Panc1 (cell line): Measurements from ENCODE around the gene MTURN. TPM values are rescaled to one million over a fixed set of nuclear protein-coding genes. Genes with fewer than 3 reads are reported as not detected.

Experiments
- ATAC-seq: fragments of 200-7000 bp; cut with Tn5 transposase; 2 replicates; pipeline ENCODE4 v1.9.1; 2020; ENCODE audit warnings: mild to moderate bottlenecking, moderate library complexity
- Bru-seq: library from RNA; stranded (reverse); fragments of 400-500 nt; gene quantifications from one replicate; lab custom pipeline; 2021; lab: Mats Ljungman, UMichigan
- BruChase-seq, 2 experiments: library from RNA; stranded (reverse); fragments of 400-500 nt; gene quantifications; one replicate each; lab custom pipeline; 2021; lab: Mats Ljungman, UMichigan
- BruUV-seq: library from RNA; stranded (reverse); fragments of 400-500 nt; replicated peaks from 2 replicates; lab custom pipeline; 2021; lab: Mats Ljungman, UMichigan
- CTCF ChIA-PET: fragments of 300-600 bp; sonication (Branson Sonifier 250); formaldehyde crosslinking; loops from one replicate; lab custom pipeline; 2022; ENCODE audit warnings: antibody characterized with exemption; lab: Charles Lee
- POLR2A ChIA-PET: fragments of 300-600 bp; sonication (Branson Sonifier 250); formaldehyde crosslinking; loops from one replicate; lab custom pipeline; 2022; ENCODE audit warnings: antibody characterized with exemption; lab: Charles Lee
- DNase-seq: peaks from one replicate; pipeline ENCODE4 v3.0.0-alpha.2; 2010; ENCODE audit warnings: low read depth, low spot score
- H3K27ac ChIP-seq: 2 replicates; pipeline ENCODE4 v1.5.1; 2011; ENCODE audit warnings: mild to moderate bottlenecking, low read length, inconsistent platforms
- H3K27me3 ChIP-seq: fragments of 200-500 bp; sonication (Bioruptor generic); 2 replicates; pipeline ENCODE4 v1.6.0; 2014; ENCODE audit warnings: low read length, inconsistent platforms; ENCODE audit not compliant: control insufficient read depth, insufficient read depth
- H3K36me3 ChIP-seq: fragments of 200-500 bp; sonication (Bioruptor generic); 2 replicates; pipeline ENCODE4 v1.5.1; 2014; ENCODE audit warnings: inconsistent platforms, mild to moderate bottlenecking, low read length, moderate library complexity; ENCODE audit not compliant: control insufficient read depth, insufficient read depth
- H3K4me1 ChIP-seq: 2 replicates; pipeline ENCODE4 v1.5.1; 2011; ENCODE audit warnings: inconsistent platforms, mild to moderate bottlenecking, low read length, moderate library complexity; ENCODE audit not compliant: control insufficient read depth, insufficient read depth
- H3K4me3 ChIP-seq, 2 experiments: 2 replicates each; pipeline ENCODE4 v1.5.1; 2011 to 2012; ENCODE audit warnings: low read depth in 2 of 2, low read length in 2 of 2, mild to moderate bottlenecking in 2 of 2, inconsistent platforms in 1 of 2, moderate library complexity in 1 of 2
- H3K9me3 ChIP-seq: fragments of 200-500 bp; sonication (Bioruptor generic); 2 replicates; pipeline ENCODE4 v1.5.1; 2014; ENCODE audit warnings: low read depth, mild to moderate bottlenecking, inconsistent platforms, low read length, moderate library complexity; ENCODE audit not compliant: control insufficient read depth, insufficient read depth
- POLR2AphosphoS5 ChIP-seq: IDR thresholded peaks from 2 replicates; pipeline ENCODE4 v1.6.1; 2012; ENCODE audit warnings: mild to moderate bottlenecking, low read depth, low read length, moderate library complexity
- REST ChIP-seq, 2 experiments: IDR thresholded peaks; 2 replicates each; pipeline ENCODE4 v1.6.1; 2011 to 2012; ENCODE audit warnings: low read depth in 2 of 2, control low read depth in 1 of 2, low read length in 1 of 2, mild to moderate bottlenecking in 1 of 2, moderate library complexity in 1 of 2; ENCODE audit not compliant: insufficient read depth in 1 of 2
- SIN3A ChIP-seq: IDR thresholded peaks from 2 replicates; pipeline ENCODE4 v1.6.1; 2012; ENCODE audit warnings: low read depth, mild to moderate bottlenecking, low read length, moderate library complexity, borderline replicate concordance; ENCODE audit not compliant: insufficient read depth
- TCF7L2 ChIP-seq: IDR thresholded peaks from 2 replicates; pipeline ENCODE4 v1.6.1; 2011; ENCODE audit warnings: mild to moderate bottlenecking, low read depth, low read length, inconsistent platforms
- in situ Hi-C: cut with HindIII; loops from 2 replicates; pipeline ENCODE4 v1.10.0; 2016; ENCODE audit warnings: low sequenced_read_pairs, low pct_unique_long_range_greater_than_20kb
- intact Hi-C: fragments of 100-400 bp; cut with micrococcal nuclease; formaldehyde crosslinking; loops from one replicate; pipeline ENCODE4 v1.10.0; 2022; ENCODE audit not compliant: unreplicated experiment
- long read RNA-seq: library from polyadenylated mRNA; unstranded; transcript quantifications from one replicate; pipeline ENCODE4 v2.0.0, GENCODE V29; 2021; ENCODE audit not compliant: unreplicated experiment
- polyA plus RNA-seq: library from polyadenylated mRNA; unstranded; fragments of >200 nt; gene quantifications from one replicate; pipeline ENCODE4 v1.2.1, GENCODE V29; 2012; ENCODE audit warnings: missing spikeins; ENCODE audit not compliant: insufficient read length
- total RNA-seq: library from RNA; stranded (reverse); gene quantifications from one replicate; pipeline ENCODE4 v1.2.1, GENCODE V29; 2021; ENCODE audit not compliant: unreplicated experiment
- TF ChIP-seq, protein P1 (sequence below): fragments of 450-650 bp; IDR thresholded peaks from 2 replicates; pipeline ENCODE4 v1.5.1; 2017; ENCODE audit warnings: mild to moderate bottlenecking

The MTURN gene
- total RNA-seq: 1.2 TPM
- 1.6 TPM for polyA plus RNA-seq
- Bru-seq, nascent RNA: percentile 41 among the genes with signal in this experiment
- percentile 41 among the genes with signal in this experiment for BruChase-seq, experiment 1, labeled RNA remaining after a 2-hour chase
- BruChase-seq, experiment 2, labeled RNA remaining after a 6-hour chase: percentile 40 among the genes with signal in this experiment
- long read RNA-seq, full-length matches to known transcripts: 4 of 4 reads
- long read RNA-seq, partial matches to known transcripts: 0 of 4 reads
- long read RNA-seq, other reads (novel, unspliced or antisense): 0 of 4 reads

GRCh38 chr7:30134611-30135300 is at the start of gene MTURN:
TSS of gene MTURN (plus strand) at chr7:30134986. CDS start at chr7:30135137, 151 bp downstream.
- Histone ChIP-seq H3K4me1 (no peaks in the 10 kb centered on the region), H3K4me3 (peak within 1 kb of the TSS; percentile 63 to 75), H3K9me3 (no peaks in the 10 kb centered on the region), H3K36me3 (no peaks in the 10 kb centered on the region), H3K27ac (no peak within 1 kb of the TSS), H3K27me3 (peaks cover 5% of the 10 kb centered on the region; the same call in 1 of the 2 replicates)
- ChIA-PET CTCF (interaction anchor here (0.6 to 1.0 kb wide), 2 partner anchors 279 to 784 kb away, joined by 3 to 7 read pairs; no protein-coding TSS in a partner anchor), POLR2A (no interaction called here)
- TF ChIP-seq POLR2AphosphoS5 (no peak), SIN3A (peak; percentile 65; the same call in 1 of the 2 replicates)
- BruUV-seq: no TSS peak
- intact Hi-C loops (no loop called here), in situ Hi-C loops (no loop called here)
- ATAC-seq (peak; percentile 94), DNase-seq (no peak)

DNA sequence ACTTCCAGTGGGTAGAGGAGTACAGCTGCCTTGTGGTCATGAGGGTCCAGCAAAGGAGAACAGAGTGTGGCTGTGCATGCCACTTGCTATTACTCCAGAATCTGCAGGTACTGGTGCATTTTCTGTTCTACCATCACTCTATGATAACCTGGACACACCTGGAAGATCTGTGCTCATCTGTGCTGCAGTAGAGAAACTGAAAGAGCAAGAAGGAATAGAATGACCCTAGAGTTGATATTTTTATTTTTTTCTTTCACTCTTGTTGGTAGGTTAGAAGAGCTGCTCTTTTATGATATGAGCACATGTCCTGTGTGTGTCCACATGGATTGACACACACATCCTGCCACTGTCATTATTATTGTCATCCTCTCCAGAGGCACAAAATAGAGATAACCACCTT is 48.3 kb upstream of the MTURN start:
- no peaks in the 10 kb centered on the region for H3K4me1 ChIP-seq
- no peaks in the 10 kb centered on the region for H3K27me3 ChIP-seq
- DNase-seq (no peak), ATAC-seq (no peak)
- no peaks in the 10 kb centered on the region for H3K36me3 ChIP-seq
- in situ Hi-C loops (no loop called here), intact Hi-C loops (no loop called here)
- H3K4me3 ChIP-seq: no peak overlapping the region
- BruUV-seq: no TSS peak
- ChIA-PET POLR2A (no interaction called here), CTCF (no interaction called here)
- no peak overlapping the region for H3K27ac ChIP-seq
- H3K9me3 ChIP-seq: no peaks in the 10 kb centered on the region
- TF ChIP-seq SIN3A: no peak
- TF ChIP-seq, protein P1, sequence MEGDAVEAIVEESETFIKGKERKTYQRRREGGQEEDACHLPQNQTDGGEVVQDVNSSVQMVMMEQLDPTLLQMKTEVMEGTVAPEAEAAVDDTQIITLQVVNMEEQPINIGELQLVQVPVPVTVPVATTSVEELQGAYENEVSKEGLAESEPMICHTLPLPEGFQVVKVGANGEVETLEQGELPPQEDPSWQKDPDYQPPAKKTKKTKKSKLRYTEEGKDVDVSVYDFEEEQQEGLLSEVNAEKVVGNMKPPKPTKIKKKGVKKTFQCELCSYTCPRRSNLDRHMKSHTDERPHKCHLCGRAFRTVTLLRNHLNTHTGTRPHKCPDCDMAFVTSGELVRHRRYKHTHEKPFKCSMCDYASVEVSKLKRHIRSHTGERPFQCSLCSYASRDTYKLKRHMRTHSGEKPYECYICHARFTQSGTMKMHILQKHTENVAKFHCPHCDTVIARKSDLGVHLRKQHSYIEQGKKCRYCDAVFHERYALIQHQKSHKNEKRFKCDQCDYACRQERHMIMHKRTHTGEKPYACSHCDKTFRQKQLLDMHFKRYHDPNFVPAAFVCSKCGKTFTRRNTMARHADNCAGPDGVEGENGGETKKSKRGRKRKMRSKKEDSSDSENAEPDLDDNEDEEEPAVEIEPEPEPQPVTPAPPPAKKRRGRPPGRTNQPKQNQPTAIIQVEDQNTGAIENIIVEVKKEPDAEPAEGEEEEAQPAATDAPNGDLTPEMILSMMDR: no peak
- TF ChIP-seq TCF7L2: no peak
- TF ChIP-seq REST (IDR thresholded peaks at IDR 0.05; ENCODE audit: insufficient read depth in 1 of 2, low read depth in 2 of 2, low read length in 1 of 2): no peak
- no peak for TF ChIP-seq POLR2AphosphoS5
